BLaER1 (cell line): ENCODE results near the gene MRPL12.
A peak's percentile ranks its signal among the peaks of the same experiment; 100 is the strongest.

ENCODE experiments used
- H3K27ac ChIP-seq: shearing (Covaris generic); formaldehyde crosslinking; 2 replicates; pipeline ENCODE4 v1.8.1; 2022
- H3K27me3 ChIP-seq: shearing (Covaris generic); formaldehyde crosslinking; 2 replicates; pipeline ENCODE4 v1.8.1; 2022
- H3K36me3 ChIP-seq: shearing (Covaris generic); formaldehyde crosslinking; 2 replicates; pipeline ENCODE4 v1.8.1; 2022
- H3K4me1 ChIP-seq: shearing (Covaris generic); formaldehyde crosslinking; 2 replicates; pipeline ENCODE4 v1.8.1; 2022
- H3K4me2 ChIP-seq: shearing (Covaris generic); formaldehyde crosslinking; 2 replicates; pipeline ENCODE4 v1.8.1; 2022
- H3K4me3 ChIP-seq: shearing (Covaris generic); formaldehyde crosslinking; 2 replicates; pipeline ENCODE4 v1.8.1; 2022
- H3K9ac ChIP-seq: shearing (Covaris generic); formaldehyde crosslinking; 2 replicates; pipeline ENCODE4 v1.8.1; 2022
- H3K9me3 ChIP-seq: shearing (Covaris generic); formaldehyde crosslinking; 2 replicates; pipeline ENCODE4 v1.8.1; 2022
- H4K20me1 ChIP-seq: shearing (Covaris generic); formaldehyde crosslinking; 2 replicates; pipeline ENCODE4 v1.8.1; 2022
- Cebpa-rat ChIP-seq: shearing (Covaris generic); IDR thresholded peaks from 2 replicates; pipeline ENCODE4 v1.8.1; 2022

Gene MRPL12

DNA sequence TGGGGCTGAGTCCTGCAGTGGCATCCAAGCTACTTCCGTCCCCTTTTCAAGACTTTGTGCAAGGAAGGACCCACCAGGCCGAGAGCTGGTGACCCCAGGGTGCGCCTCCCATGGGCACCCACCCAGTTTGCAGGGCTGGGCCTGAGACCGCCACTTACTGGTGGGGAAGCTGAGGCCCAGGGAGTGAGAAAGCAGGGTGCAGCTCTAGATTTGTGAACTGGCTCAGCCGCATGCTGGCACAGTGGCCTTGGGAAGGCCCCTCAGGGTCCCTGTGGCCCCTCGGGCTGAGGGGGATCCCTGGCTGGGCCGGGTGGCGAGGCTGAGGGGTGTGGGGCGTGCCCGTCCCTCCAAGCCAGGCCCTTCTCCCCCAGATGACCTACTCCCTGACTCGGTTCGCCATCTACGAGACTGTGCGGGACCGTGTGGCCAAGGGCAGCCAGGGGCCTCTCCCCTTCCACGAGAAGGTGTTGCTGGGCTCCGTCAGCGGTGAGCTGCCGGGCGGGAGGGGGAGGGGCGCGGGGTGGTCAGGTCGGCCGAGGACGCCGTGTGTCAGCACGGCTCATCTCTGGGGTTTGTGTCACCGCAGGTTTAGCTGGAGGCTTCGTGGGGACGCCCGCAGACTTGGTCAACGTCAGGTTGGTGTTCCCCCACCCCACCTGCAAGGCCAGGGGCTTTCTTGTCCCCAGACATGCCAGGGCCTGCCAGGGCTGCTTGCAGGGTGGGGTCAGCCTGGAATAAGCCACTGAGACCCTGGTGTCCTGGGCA, 12.1 kb downstream of the MRPL12 start:
- TF ChIP-seq Cebpa-rat: no peak
- Histone ChIP-seq H3K4me2 (no peak overlapping the region), H3K27ac (no peak overlapping the region)

GRCh38 chr17:81715872-81716673, 12.9 kb downstream of the MRPL12 start:
- H3K4me2 ChIP-seq: peak overlapping the region; percentile 63
- no peak for TF ChIP-seq Cebpa-rat
- peaks cover 64% of the 10 kb centered on the region for H3K4me1 ChIP-seq
- H4K20me1 ChIP-seq: peaks cover 36% of the 10 kb centered on the region
- no peak overlapping the region for H3K9ac ChIP-seq
- no peaks in the 10 kb centered on the region for H3K27me3 ChIP-seq
- H3K4me3 ChIP-seq: no peak overlapping the region
- no peaks in the 10 kb centered on the region for H3K9me3 ChIP-seq
- H3K27ac ChIP-seq: peak overlapping the region; percentile 58; the same call in 1 of the 2 replicates
- peaks cover 57% of the 10 kb centered on the region for H3K36me3 ChIP-seq

More for the DNA sequence above, 12.1 kb downstream of the MRPL12 start:
- Histone ChIP-seq H3K9ac (no peak overlapping the region), H4K20me1 (peaks cover 30% of the 10 kb centered on the region), H3K9me3 (no peaks in the 10 kb centered on the region), H3K4me3 (no peak overlapping the region), H3K27me3 (no peaks in the 10 kb centered on the region), H3K36me3 (peaks cover 57% of the 10 kb centered on the region), H3K4me1 (peaks cover 64% of the 10 kb centered on the region)

DNA sequence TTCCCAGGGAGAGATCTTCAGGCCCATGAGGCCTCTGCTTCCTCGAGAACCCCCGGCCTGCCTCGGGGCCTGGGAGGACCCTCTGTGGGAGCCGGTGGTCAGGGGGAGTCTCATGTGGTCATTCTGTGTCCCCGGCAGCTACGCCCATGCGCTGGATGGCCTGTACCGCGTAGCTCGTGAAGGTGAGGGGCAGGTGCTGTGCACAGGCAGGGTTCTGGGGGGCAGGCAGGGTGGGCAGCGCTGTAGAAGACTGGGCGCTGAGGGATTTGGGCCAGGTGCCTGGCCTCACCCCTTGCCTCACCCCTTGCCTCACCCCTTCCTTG, 13.5 kb downstream of the MRPL12 start:
- Histone ChIP-seq H3K36me3 (peaks cover 57% of the 10 kb centered on the region), H4K20me1 (peaks cover 36% of the 10 kb centered on the region), H3K4me2 (peak overlapping the region; percentile 63), H3K4me3 (no peak overlapping the region), H3K4me1 (peaks cover 64% of the 10 kb centered on the region), H3K9me3 (no peaks in the 10 kb centered on the region), H3K9ac (no peak overlapping the region), H3K27me3 (no peaks in the 10 kb centered on the region), H3K27ac (0 out of 2 replicates have a peak overlapping the region, but pooled peaks have one; percentile 58)
- no peak for TF ChIP-seq Cebpa-rat

- Histone ChIP-seq H3K4me1 (peaks cover 67% of the 10 kb centered on the region), H4K20me1 (peaks cover 36% of the 10 kb centered on the region), H3K27ac (no peak overlapping the region), H3K27me3 (no peaks in the 10 kb centered on the region), H3K36me3 (peaks cover 57% of the 10 kb centered on the region), H3K9ac (no peak overlapping the region), H3K9me3 (no peaks in the 10 kb centered on the region), H3K4me2 (no peak overlapping the region), H3K4me3 (no peak overlapping the region)
- no peak for TF ChIP-seq Cebpa-rat
Measured at GRCh38 chr17:81717049-81717765, 14.0 kb downstream of the MRPL12 start.

DNA sequence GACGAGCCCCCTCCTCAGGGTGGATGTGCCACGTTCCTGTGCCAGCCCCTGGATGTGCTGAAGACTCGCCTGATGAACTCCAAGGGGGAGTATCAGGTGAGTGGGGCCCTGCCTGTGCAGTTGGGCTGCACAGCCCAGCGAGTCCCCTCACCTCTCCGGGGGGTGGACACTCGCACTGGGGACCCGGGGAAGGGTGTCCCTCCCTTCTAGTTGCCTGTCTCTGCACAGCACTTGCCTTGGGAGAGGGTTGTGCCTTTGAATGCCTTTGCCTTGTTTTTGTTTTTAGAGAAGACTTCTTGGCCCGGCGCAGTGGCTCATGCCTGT, 14.6 kb downstream of the MRPL12 start:
- Histone ChIP-seq H4K20me1 (peaks cover 32% of the 10 kb centered on the region), H3K9ac (no peak overlapping the region), H3K27ac (no peak overlapping the region), H3K4me1 (peaks cover 69% of the 10 kb centered on the region), H3K36me3 (peaks cover 57% of the 10 kb centered on the region), H3K4me2 (no peak overlapping the region), H3K4me3 (no peak overlapping the region), H3K27me3 (no peaks in the 10 kb centered on the region), H3K9me3 (no peaks in the 10 kb centered on the region)
- no peak for TF ChIP-seq Cebpa-rat

- no peak overlapping the region for H3K4me3 ChIP-seq
- no peak for TF ChIP-seq Cebpa-rat
- peak overlapping the region; percentile 77 for H3K4me2 ChIP-seq
- H3K4me1 ChIP-seq: peaks cover 64% of the 10 kb centered on the region
- peak overlapping the region; percentile 58 for H3K9ac ChIP-seq
- peaks cover 49% of the 10 kb centered on the region for H3K36me3 ChIP-seq
- H3K9me3 ChIP-seq: no peaks in the 10 kb centered on the region
- H3K27me3 ChIP-seq: no peaks in the 10 kb centered on the region
- peaks cover 13% of the 10 kb centered on the region; the same call in 1 of the 2 replicates for H4K20me1 ChIP-seq
- H3K27ac ChIP-seq: peak overlapping the region; percentile 62
Measured at GRCh38 chr17:81719410-81720266, 16.5 kb downstream of the MRPL12 start.

- no peak for TF ChIP-seq Cebpa-rat
Measured at GRCh38 chr17:81720267-81721071, 17.3 kb downstream of the MRPL12 start.

DNA sequence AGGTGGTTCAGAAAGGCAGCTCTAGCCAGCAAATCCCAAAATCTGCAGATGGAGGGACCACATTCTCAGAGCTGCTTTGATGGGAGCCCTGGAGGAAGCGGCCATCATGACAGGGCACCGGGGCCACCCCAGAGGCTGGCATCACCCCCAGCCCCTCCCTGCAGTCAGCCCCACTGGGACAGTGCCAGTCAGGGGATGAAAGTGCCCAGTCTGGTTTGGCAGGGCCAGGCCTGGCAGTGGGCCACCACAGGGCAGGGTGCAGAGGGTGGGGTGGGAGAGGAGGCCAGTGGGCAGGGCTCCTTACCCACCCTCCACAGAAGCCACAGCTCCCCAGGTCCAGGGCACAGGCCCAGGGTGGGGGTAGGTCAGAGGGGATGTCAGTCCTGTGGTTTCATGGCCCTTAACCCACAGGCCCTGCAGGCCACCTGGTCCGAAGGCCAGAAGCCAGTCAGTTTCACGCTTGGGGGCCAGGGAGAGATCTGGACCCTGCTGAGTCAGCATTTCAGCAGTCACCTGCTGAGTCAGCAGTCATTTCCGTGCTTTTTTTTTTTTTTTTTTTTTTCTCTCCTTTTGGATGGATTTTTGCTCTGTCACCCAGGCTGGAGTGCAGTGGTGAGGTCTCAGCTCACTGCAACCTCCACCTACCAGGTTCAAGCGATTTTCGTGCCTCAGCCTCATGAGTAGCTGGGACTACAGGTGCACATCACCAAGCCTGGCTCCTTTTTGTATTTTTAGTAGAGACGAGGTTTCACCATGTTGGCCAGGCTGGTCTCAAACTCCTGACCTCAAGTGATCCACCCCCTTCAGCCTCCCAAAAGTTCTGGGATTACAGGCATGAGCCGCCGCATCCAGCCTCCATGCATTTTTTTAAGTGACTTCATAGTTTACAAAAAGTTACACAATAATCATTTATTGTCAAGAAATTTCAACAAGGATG, 19.3 kb downstream of the MRPL12 start:
- H3K4me2 ChIP-seq: peak overlapping the region; percentile 77
- no peak for TF ChIP-seq Cebpa-rat
- H3K27ac ChIP-seq: no peak overlapping the region

More at GRCh38 chr17:81720267-81721071, 17.3 kb downstream of the MRPL12 start:
- H3K4me3 ChIP-seq: no peak overlapping the region
- no peaks in the 10 kb centered on the region for H3K9me3 ChIP-seq
- 0 out of 2 replicates have a peak, but pooled peaks cover 6% of the 10 kb centered on the region for H4K20me1 ChIP-seq
- H3K27me3 ChIP-seq: no peaks in the 10 kb centered on the region
- peaks cover 58% of the 10 kb centered on the region for H3K4me1 ChIP-seq
- peak overlapping the region; percentile 58 for H3K9ac ChIP-seq
- peak overlapping the region; percentile 77 for H3K4me2 ChIP-seq
- peaks cover 42% of the 10 kb centered on the region for H3K36me3 ChIP-seq
- peak overlapping the region; percentile 62 for H3K27ac ChIP-seq

More for the DNA sequence above, 19.3 kb downstream of the MRPL12 start:
- Histone ChIP-seq H3K27me3 (no peaks in the 10 kb centered on the region), H3K36me3 (peaks cover 26% of the 10 kb centered on the region), H3K4me1 (peaks cover 49% of the 10 kb centered on the region), H3K9ac (no peak overlapping the region), H4K20me1 (0 out of 2 replicates have a peak, but pooled peaks cover 6% of the 10 kb centered on the region), H3K9me3 (no peaks in the 10 kb centered on the region), H3K4me3 (no peak overlapping the region)
